Hepatocyte (in vitro differentiated cells): ENCODE results near the gene CSNK2A1. TPM values are rescaled to one million over a fixed set of nuclear protein-coding genes. Genes with fewer than 3 reads are reported as not detected.

Experiments
- DNase-seq: peaks from one replicate; pipeline ENCODE4 v3.0.0-alpha.2; 2016; ENCODE audit warnings: low spot score
- H2AFZ ChIP-seq: fragments of 200-600 bp; sonication (generic); 2 replicates; pipeline ENCODE4 v1.6.0; 2016; ENCODE audit warnings: antibody characterized with exemption, mild to moderate bottlenecking
- H3K27ac ChIP-seq: fragments of 200-600 bp; sonication (generic); 2 replicates; pipeline ENCODE4 v1.5.1; 2016; ENCODE audit warnings: mild to moderate bottlenecking
- H3K27me3 ChIP-seq: fragments of 200-600 bp; sonication (generic); 2 replicates; pipeline ENCODE4 v1.6.1; 2016
- H3K36me3 ChIP-seq: fragments of 200-600 bp; sonication (generic); replicated peaks from 2 replicates; pipeline ENCODE4 v1.5.1; 2016; ENCODE audit warnings: low read depth; ENCODE audit not compliant: insufficient read depth
- H3K4me1 ChIP-seq: fragments of 200-600 bp; sonication (generic); 2 replicates; pipeline ENCODE4 v1.5.1; 2016; ENCODE audit warnings: mild to moderate bottlenecking, moderate library complexity; ENCODE audit not compliant: insufficient read depth
- H3K4me2 ChIP-seq: fragments of 200-600 bp; sonication (generic); 2 replicates; pipeline ENCODE4 v1.6.0; 2016
- H3K4me3 ChIP-seq: fragments of 200-600 bp; sonication (generic); 2 replicates; pipeline ENCODE4 v1.5.1; 2016; ENCODE audit warnings: mild to moderate bottlenecking
- H3K79me2 ChIP-seq: fragments of 200-600 bp; sonication (generic); 2 replicates; pipeline ENCODE4 v1.6.0; 2017; ENCODE audit warnings: mild to moderate bottlenecking
- H3K9me2 ChIP-seq: fragments of 200-600 bp; sonication (generic); replicated peaks from 2 replicates; pipeline ENCODE4 v1.6.0; 2017; ENCODE audit warnings: mild to moderate bottlenecking; ENCODE audit not compliant: insufficient read depth
- H3K9me3 ChIP-seq: fragments of 200-600 bp; sonication (generic); 2 replicates; pipeline ENCODE4 v1.5.1; 2016; ENCODE audit warnings: low read depth, mild to moderate bottlenecking
- H4K20me1 ChIP-seq: fragments of 200-600 bp; sonication (generic); 2 replicates; pipeline ENCODE4 v1.6.0; 2016; ENCODE audit warnings: mild to moderate bottlenecking; ENCODE audit not compliant: insufficient read depth, poor library complexity, severe bottlenecking
- CTCF ChIP-seq: fragments of 200-600 bp; sonication (generic); IDR thresholded peaks from 2 replicates; pipeline ENCODE4 v1.5.1; 2016; ENCODE audit warnings: antibody characterized with exemption, mild to moderate bottlenecking; ENCODE audit not compliant: poor library complexity
- EZH2 ChIP-seq: fragments of 200-600 bp; sonication (generic); IDR thresholded peaks from 2 replicates; pipeline ENCODE4 v1.6.1; 2016; ENCODE audit warnings: antibody characterized with exemption, mild to moderate bottlenecking, borderline replicate concordance
- EZH2phosphoT487 ChIP-seq: fragments of 200-600 bp; sonication (generic); IDR thresholded peaks from one replicate; pipeline ENCODE4 v1.6.1; 2018; ENCODE audit warnings: antibody characterized with exemption, mild to moderate bottlenecking, low read depth, moderate library complexity; ENCODE audit not compliant: unreplicated experiment, severe bottlenecking
- WGBS: methylation state at CpG from one replicate; pipeline ENCODE4 v1.1.6; 2016; ENCODE audit warnings: low lambda C conversion rate; ENCODE audit errors: missing lambda C conversion rate; 5-methylcytosine and 5-hydroxymethylcytosine counted together
- polyA plus RNA-seq: library from polyadenylated mRNA; unstranded; fragments of >200 nt; fragmentation: Nextera tagmentation; extraction: Ambion mirVana; gene quantifications from 2 replicates; pipeline ENCODE4 v1.2.1, GENCODE V29; 2016
- total RNA-seq: library from RNA; depleted of rRNA; stranded (reverse); fragments of >200 nt; gene quantifications from 2 replicates; pipeline ENCODE4 v1.2.3, GENCODE V29; 2014

CSNK2A1 gene
- total and polyA plus RNA-seq, 2 experiments from 2014 or later = 65.6 to 173 TPM

GRCh38 chr20:542777-543368 lies 717 bp downstream of the CSNK2A1 start:
- no peaks in the 10 kb centered on the region for H3K9me2 ChIP-seq
- H3K36me3 ChIP-seq = no peaks in the 10 kb centered on the region
- DNase-seq = peak; percentile 58
- peaks cover 8% of the 10 kb centered on the region for H3K4me1 ChIP-seq
- peaks cover 6% of the 10 kb centered on the region for H3K27me3 ChIP-seq
- H2AFZ ChIP-seq = peak overlapping the region; percentile 46
- peak overlapping the region; percentile 62 for H3K4me3 ChIP-seq
- H3K27ac ChIP-seq = peak overlapping the region; percentile 80
- peaks cover 50% of the 10 kb centered on the region for H4K20me1 ChIP-seq
- 1% methylated on average over 9 of the region's 12 CpGs for WGBS
- H3K4me2 ChIP-seq = peak overlapping the region; percentile 88
- TF ChIP-seq CTCF (no peak), EZH2 (no peak), EZH2phosphoT487 (no peak)
- no peaks in the 10 kb centered on the region for H3K9me3 ChIP-seq
- H3K79me2 ChIP-seq = peaks cover 55% of the 10 kb centered on the region

GRCh38 chr20:540391-541201 lies 3.0 kb downstream of the CSNK2A1 start:
- TF ChIP-seq EZH2 (no peak), CTCF (no peak), EZH2phosphoT487 (no peak)
- H3K4me2 ChIP-seq = peak overlapping the region; percentile 88
- H3K27me3 ChIP-seq = no peaks in the 10 kb centered on the region
- H3K9me3 ChIP-seq = no peaks in the 10 kb centered on the region
- no peaks in the 10 kb centered on the region for H3K36me3 ChIP-seq
- no peak overlapping the region for H3K4me3 ChIP-seq
- H3K27ac ChIP-seq = peak overlapping the region; percentile 52
- peaks cover 73% of the 10 kb centered on the region for H4K20me1 ChIP-seq
- H3K4me1 ChIP-seq = peaks cover 25% of the 10 kb centered on the region
- peaks cover 78% of the 10 kb centered on the region for H3K79me2 ChIP-seq
- DNase-seq = no peak
- WGBS = 95% methylated on average over 3 of the region's 3 CpGs
- no peaks in the 10 kb centered on the region for H3K9me2 ChIP-seq
- no peak overlapping the region for H2AFZ ChIP-seq

GRCh38 chr20:539848-540247 lies 3.7 kb downstream of the CSNK2A1 start:
- TF ChIP-seq EZH2phosphoT487 (no peak), EZH2 (no peak), CTCF (no peak)
- Histone ChIP-seq H3K4me2 (peak overlapping the region; percentile 88), H3K9me3 (no peaks in the 10 kb centered on the region), H3K27ac (peak overlapping the region; percentile 52), H3K4me3 (no peak overlapping the region), H4K20me1 (peaks cover 80% of the 10 kb centered on the region), H2AFZ (no peak overlapping the region), H3K79me2 (peaks cover 86% of the 10 kb centered on the region), H3K9me2 (no peaks in the 10 kb centered on the region), H3K27me3 (no peaks in the 10 kb centered on the region), H3K4me1 (peaks cover 31% of the 10 kb centered on the region), H3K36me3 (no peaks in the 10 kb centered on the region)
- WGBS = 28% methylated on average over 2 of the region's 2 CpGs
- peak; percentile 79 for DNase-seq
